H7 (cell line): ENCODE measurements around the gene TAF6. TPM values are rescaled to one million over a fixed set of nuclear protein-coding genes. Genes with fewer than 3 reads are reported as not detected.

Experiments used
- DNase-seq: peaks from one replicate; pipeline ENCODE4 v3.0.0; 2012
- H3K27me3 ChIP-seq: 2 replicates; pipeline ENCODE4 v1.6.0; 2011; ENCODE audit warnings: mild to moderate bottlenecking, low read length; ENCODE audit not compliant: control insufficient read depth, insufficient read depth
- H3K36me3 ChIP-seq: replicated peaks from 2 replicates; pipeline ENCODE4 v1.5.1; 2011; ENCODE audit warnings: low read length; ENCODE audit not compliant: control insufficient read depth, insufficient read depth
- H3K4me3 ChIP-seq: 2 replicates; pipeline ENCODE4 v1.5.1; 2011; ENCODE audit warnings: low read depth, mild to moderate bottlenecking, control low read depth, low read length, moderate library complexity; ENCODE audit not compliant: insufficient read depth
- total RNA-seq: library from RNA; depleted of rRNA; stranded (reverse); fragments of >200 nt; shearing (Covaris generic); gene quantifications from 2 replicates; pipeline ENCODE4 v1.2.3, GENCODE V29; 2014; rRNA removed

The TAF6 gene
- total RNA-seq, 1 experiment from 2014 or later: 106 TPM

DNA sequence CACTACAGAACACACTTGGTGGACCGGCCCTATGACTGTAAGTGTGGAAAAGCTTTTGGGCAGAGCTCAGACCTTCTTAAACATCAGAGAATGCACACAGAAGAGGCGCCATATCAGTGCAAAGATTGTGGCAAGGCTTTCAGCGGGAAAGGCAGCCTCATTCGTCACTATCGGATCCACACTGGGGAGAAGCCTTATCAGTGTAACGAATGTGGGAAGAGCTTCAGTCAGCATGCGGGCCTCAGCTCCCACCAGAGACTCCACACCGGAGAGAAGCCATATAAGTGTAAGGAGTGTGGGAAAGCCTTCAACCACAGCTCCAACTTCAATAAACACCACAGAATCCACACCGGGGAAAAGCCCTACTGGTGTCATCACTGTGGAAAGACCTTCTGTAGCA lies 55.0 kb downstream of the TAF6 start:
- H3K4me3 ChIP-seq: no peak overlapping the region
- peaks cover 17% of the 10 kb centered on the region for H3K36me3 ChIP-seq
- H3K27me3 ChIP-seq: no peaks in the 10 kb centered on the region
- no peak for DNase-seq

GRCh38 chr7:100063376-100063775 lies 55.8 kb downstream of the TAF6 start:
- peaks cover 21% of the 10 kb centered on the region for H3K36me3 ChIP-seq
- no peak for DNase-seq
- H3K27me3 ChIP-seq: no peaks in the 10 kb centered on the region

DNA sequence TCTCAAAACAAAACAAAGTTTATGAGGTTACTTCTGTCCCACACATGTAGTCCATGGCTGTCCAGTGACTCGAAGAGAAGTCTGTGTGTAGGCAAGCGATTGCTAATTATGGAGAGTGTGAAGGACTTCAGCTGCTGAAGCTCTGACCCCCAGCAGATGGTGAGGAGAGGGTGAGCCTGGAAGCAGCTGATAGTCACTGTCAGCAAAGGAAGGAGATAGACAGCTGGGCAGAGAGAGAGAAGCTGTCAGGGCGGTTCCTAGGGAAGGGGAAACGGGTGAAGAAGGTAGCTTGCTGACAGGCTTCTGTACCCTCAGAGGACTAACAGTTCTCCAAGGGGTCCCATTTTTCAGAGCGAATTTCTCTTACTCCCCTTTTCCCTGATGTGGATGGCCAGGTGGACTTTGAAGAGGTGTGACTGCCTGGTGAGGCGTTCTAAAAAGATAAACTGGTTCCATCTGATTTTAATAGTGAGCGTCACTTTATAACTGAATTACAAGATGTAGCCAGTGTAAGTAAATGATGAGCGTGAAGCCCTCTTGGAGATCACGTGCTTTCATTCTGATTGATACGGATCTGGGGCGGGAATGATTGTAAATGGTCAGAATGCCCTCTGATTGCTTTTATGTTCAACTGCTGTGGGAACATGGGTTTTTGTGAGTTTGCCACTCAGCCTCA lies 57.5 kb downstream of the TAF6 start:
- no peaks in the 10 kb centered on the region for H3K27me3 ChIP-seq
- H3K36me3 ChIP-seq: peaks cover 33% of the 10 kb centered on the region
- no peak for DNase-seq
- H3K4me3 ChIP-seq: no peak overlapping the region

More at GRCh38 chr7:100063376-100063775, 55.8 kb downstream of the TAF6 start:
- no peak overlapping the region for H3K4me3 ChIP-seq

- no peak for DNase-seq
- H3K27me3 ChIP-seq: no peaks in the 10 kb centered on the region
- H3K4me3 ChIP-seq: no peak overlapping the region
- H3K36me3 ChIP-seq: peaks cover 28% of the 10 kb centered on the region
These were observed 59.9 kb downstream of the TAF6 start for GRCh38 chr7:100059251-100059739.

Other genes starting within 250 kb of the TAF6 start
- gene OR2AE1, start 242.3 kb downstream of the TAF6 start, total RNA-seq: not detected in 2 replicates
- gene TRIM4, start 199.8 kb downstream of the TAF6 start, total RNA-seq: 0.28 TPM in 1 of 2 replicates, not detected in the other
- 0.10 and 0.37 TPM in 2 replicates for gene GJC3, start 189.7 kb downstream of the TAF6 start, total RNA-seq
- gene AZGP1, start 143.3 kb downstream of the TAF6 start, total RNA-seq: not detected in 2 replicates
- gene ZKSCAN1, start 103.8 kb downstream of the TAF6 start, total RNA-seq: 9.0 and 17.0 TPM in 2 replicates
- 27.2 and 32.9 TPM in 2 replicates for gene ZSCAN21, start 69.6 kb downstream of the TAF6 start, total RNA-seq
- gene ZNF3, start 37.6 kb downstream of the TAF6 start, total RNA-seq: 40.8 and 51.0 TPM in 2 replicates
- 51.8 and 59.6 TPM in 2 replicates for gene COPS6, start 30.4 kb downstream of the TAF6 start, total RNA-seq
- gene MCM7, start 18.0 kb downstream of the TAF6 start, total RNA-seq: 363 and 383 TPM in 2 replicates
- 15.1 and 23.3 TPM in 2 replicates for gene AP4M1, start 17.7 kb downstream of the TAF6 start, total RNA-seq
- gene CNPY4, start 276 bp upstream of the TAF6 start, total RNA-seq: 12.2 and 17.1 TPM in 2 replicates
- gene MBLAC1, start 7.6 kb upstream of the TAF6 start, total RNA-seq: 1.1 and 3.5 TPM in 2 replicates
- gene LAMTOR4, start 29.6 kb upstream of the TAF6 start, total RNA-seq: 143 and 165 TPM in 2 replicates
- 13.6 and 14.8 TPM in 2 replicates for gene TRAPPC14, start 39.4 kb upstream of the TAF6 start, total RNA-seq
- gene GAL3ST4, start 49.3 kb upstream of the TAF6 start, total RNA-seq: 0.73 and 3.1 TPM in 2 replicates
- 39.1 and 65.8 TPM in 2 replicates for gene GPC2, start 58.0 kb upstream of the TAF6 start, total RNA-seq
- 2.4 and 10.3 TPM in 2 replicates for gene STAG3, start 58.6 kb upstream of the TAF6 start, total RNA-seq
- gene PVRIG, start 100.6 kb upstream of the TAF6 start, total RNA-seq: 0.11 TPM in 1 of 2 replicates, not detected in the other
- not detected in 2 replicates for gene SPDYE3, start 188.3 kb upstream of the TAF6 start, total RNA-seq
- gene PILRB, start 238.8 kb upstream of the TAF6 start, total RNA-seq: 18.6 and 25.6 TPM in 2 replicates